GM12874 (cell line): Measurements from ENCODE around the gene TMTC2.

Experiments
- TF ChIP-seq, protein P1 (sequence below): IDR thresholded peaks from 2 replicates; pipeline ENCODE4 v1.5.1; 2011; ENCODE audit warnings: low read depth, mild to moderate bottlenecking, control low read depth, low read length, moderate library complexity; ENCODE audit not compliant: insufficient read depth

Gene TMTC2

DNA sequence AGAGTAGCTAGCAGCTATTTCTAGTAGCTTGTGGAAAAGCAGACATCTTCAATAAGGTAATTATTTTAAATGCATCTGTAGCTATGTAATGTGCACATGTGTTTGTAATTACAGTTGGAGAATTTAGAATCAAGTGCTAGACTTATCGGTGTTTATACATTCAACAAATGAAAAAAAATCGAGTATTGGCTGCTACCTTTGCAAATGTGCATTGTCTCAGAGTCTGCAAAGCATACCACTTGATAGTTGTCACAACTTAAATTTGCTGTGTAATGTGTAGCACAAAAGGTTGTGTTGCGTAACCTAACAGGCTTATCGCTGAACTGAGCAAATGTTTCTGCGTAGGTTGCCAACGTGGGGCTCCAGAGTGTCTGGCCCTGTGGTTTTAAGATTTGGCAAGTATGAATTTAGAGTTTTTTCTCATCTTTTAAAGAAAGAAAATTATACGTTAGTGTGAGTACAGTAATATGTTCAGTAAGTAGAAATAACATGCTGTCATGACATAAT, 44.3 kb downstream of the TMTC2 start:
- TF ChIP-seq, protein P1, sequence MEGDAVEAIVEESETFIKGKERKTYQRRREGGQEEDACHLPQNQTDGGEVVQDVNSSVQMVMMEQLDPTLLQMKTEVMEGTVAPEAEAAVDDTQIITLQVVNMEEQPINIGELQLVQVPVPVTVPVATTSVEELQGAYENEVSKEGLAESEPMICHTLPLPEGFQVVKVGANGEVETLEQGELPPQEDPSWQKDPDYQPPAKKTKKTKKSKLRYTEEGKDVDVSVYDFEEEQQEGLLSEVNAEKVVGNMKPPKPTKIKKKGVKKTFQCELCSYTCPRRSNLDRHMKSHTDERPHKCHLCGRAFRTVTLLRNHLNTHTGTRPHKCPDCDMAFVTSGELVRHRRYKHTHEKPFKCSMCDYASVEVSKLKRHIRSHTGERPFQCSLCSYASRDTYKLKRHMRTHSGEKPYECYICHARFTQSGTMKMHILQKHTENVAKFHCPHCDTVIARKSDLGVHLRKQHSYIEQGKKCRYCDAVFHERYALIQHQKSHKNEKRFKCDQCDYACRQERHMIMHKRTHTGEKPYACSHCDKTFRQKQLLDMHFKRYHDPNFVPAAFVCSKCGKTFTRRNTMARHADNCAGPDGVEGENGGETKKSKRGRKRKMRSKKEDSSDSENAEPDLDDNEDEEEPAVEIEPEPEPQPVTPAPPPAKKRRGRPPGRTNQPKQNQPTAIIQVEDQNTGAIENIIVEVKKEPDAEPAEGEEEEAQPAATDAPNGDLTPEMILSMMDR = no peak

DNA sequence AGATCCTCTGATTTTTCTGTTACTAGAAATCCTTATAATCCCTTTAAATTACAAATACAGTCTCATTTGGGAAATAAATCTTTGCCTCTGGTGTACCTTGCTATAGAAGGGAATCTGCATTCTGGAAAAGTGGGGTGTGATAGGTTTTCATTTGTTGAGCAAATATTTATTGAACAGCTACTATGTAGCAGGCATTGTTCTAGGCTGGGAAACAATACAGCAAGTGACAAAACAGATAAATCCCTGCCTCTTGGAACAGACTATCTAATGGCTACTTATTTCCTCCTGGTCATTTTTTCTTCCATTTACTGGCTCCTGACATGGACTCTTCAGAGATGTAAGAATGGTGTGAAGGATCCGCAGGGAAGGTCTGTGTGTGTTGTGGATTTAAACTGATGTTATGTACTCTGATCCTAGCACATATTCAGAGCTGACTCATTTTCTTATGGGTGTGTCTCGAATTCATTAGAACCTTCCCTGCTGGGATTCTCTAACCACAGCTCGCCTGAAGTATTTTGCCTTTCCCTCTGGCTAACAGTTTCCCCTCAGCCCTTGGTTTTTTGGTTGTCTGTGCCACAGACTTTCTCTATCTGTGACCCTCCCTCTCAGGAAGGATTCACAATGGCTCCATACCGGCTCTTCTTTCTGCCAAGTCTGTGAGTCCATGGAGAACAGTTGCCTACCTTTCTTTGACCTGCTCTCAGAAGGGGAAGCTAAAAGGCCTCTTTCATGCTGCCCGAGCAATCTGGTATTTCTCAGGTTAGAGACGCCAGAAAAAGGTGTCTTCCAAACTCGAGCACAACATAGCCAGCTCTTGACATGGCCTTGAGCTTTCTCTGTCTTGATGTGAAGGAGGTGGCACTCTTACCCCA, 53.7 kb downstream of the TMTC2 start:
- TF ChIP-seq, protein P1 = no peak

DNA sequence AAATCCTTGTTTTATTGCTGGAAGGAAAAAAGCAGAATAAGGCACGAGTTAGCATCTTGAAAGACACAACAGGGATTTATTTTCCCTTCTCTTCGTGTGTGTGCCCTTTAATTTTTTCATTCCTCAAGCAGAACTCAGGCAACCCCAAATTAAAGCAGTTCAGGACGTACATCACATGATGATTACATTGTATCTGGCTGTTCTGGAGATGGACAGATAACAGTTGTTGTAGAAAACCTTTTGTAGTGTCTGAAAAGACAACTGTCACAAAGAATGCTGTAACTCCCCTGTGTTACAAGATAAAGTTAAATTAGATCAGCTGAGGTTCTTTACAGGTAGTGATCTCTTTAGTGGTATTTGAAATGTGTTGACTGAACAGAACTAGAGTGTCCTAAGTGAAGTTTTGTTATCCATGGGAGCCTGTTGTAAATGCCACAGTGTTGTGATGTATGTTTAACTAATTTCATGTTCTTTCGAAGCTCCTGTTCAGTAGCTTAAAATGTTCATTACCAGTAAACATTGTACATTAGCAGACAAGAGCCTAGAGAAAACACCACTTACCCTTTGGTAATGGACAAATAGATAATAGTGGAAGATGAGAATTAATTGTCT, 58.5 kb downstream of the TMTC2 start:
- TF ChIP-seq, protein P1 = no peak

DNA sequence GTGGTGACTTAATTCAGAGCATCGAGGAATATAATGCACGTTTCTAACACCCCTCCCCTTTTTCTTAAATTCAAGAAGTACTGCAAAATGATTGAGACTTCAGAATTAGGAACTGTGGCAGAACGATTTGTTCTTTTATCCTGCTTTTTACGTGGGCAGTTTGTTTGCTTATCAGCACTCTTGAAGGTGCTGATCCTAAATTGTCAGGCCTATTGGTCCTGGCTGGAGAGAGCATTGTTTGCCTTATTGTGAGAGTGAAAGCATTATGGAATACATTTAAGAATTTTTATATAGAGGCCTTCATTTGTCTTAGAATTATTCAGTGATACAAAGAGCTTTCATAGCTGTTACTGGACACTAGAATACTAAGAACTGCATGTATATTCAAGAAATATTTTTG, 59.1 kb downstream of the TMTC2 start:
- TF ChIP-seq, protein P1 = no peak

DNA sequence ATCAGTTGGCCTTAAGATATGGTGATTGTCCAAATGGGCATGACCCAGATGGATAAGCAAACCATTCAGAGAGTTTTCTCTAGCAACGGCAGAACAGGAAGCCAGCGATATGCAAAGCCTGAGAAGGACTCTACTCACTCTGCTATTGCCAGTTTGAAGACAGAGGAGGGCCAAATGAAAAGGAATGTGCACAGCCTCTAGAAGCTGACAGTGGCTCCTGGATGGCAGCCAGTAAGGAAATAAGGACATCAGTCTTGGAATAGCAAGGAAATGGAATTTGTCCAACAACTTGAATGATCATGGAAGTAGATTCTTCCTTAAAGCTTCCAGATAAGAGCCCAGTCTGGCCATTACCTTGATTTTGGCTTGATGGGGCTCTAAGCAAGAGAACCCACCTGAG, 60.0 kb downstream of the TMTC2 start:
- TF ChIP-seq, protein P1 = no peak

DNA sequence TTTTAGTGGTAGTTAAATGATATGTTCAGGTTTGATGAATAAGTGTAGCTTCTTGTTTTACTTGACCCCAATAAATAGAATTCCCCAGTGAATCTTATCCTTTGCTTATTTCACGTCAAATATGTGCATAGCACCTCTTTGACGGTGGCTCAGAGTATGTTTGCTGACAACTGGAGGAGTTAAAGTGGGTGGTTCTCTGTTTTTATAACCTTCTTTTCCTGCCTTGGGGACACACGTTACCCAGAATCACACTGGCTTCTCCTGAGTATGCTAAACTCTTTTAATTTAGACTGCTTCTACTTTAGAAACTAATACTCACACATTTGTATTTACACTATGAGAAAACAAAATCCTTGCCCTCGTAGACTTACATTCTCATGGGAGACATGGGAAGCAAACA, 62.3 kb downstream of the TMTC2 start:
- TF ChIP-seq, protein P1 = no peak

DNA sequence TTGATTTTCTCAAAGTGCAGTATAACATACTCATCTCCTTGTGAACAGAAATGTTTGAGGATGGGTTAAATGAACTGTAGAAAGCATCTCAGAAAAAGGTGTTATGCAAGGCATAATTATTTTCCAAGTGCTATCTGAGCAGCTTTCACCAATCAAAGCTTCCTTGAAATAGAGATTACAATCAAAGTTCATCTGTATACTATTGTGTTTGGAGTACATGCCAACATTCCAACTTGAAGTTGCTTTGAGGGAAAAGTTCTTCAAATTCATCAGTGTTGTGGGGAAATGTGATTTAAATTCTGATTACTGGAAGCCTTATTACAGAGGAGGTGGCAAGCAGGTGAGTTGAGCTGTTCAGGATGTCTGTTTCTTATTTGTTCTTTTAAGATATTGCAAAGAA, 68.2 kb downstream of the TMTC2 start:
- TF ChIP-seq, protein P1 = no peak
